Activated CD8-positive, alpha-beta memory T cell treated with anti-CD3 and anti-CD28 coated beads, Interleukin-2, amount 50 U/mL, for 24 hours (primary cell): ENCODE data around the gene MRAP2.
"Not testable (repeated sequence)": the region's sequence is repeated elsewhere in the genome, so short reads cannot be mapped to it uniquely, and the experiment has no call there.

Source experiments
- DNase-seq: peaks from one replicate; pipeline ENCODE4 v3.0.0-alpha.2; 2020; ENCODE audit errors: extremely low read depth

Gene MRAP2

GRCh38 chr6:84028350-84028749, 5.2 kb upstream of the MRAP2 start:
- DNase-seq = no peak

- not testable (repeated sequence) for DNase-seq
These were observed 1.6 kb upstream of the MRAP2 start for GRCh38 chr6:84032000-84032399.

- DNase-seq = no peak
These were observed 1.9 kb downstream of the MRAP2 start for GRCh38 chr6:84035484-84035883.

- no peak for DNase-seq
These were observed 4.0 kb downstream of the MRAP2 start for GRCh38 chr6:84037425-84038089.

- no peak for DNase-seq
These were observed 9.0 kb downstream of the MRAP2 start for GRCh38 chr6:84042603-84043002.

GRCh38 chr6:84043555-84043954, 10.0 kb downstream of the MRAP2 start:
- DNase-seq = no peak

GRCh38 chr6:84046755-84047154, 13.2 kb downstream of the MRAP2 start:
- no peak for DNase-seq

- DNase-seq = no peak
These were observed 15.0 kb downstream of the MRAP2 start for GRCh38 chr6:84048588-84048987.

- DNase-seq = no peak
These were observed 16.8 kb downstream of the MRAP2 start for GRCh38 chr6:84050408-84050807.

- DNase-seq = no peak
These were observed 18.8 kb downstream of the MRAP2 start for GRCh38 chr6:84052204-84052882.

GRCh38 chr6:84052883-84053241, 19.3 kb downstream of the MRAP2 start:
- DNase-seq = no peak

- DNase-seq = no peak
These were observed 22.1 kb downstream of the MRAP2 start for GRCh38 chr6:84055647-84056046.

GRCh38 chr6:84057908-84058307, 24.3 kb downstream of the MRAP2 start:
- no peak for DNase-seq

- DNase-seq = no peak
These were observed 25.5 kb downstream of the MRAP2 start for GRCh38 chr6:84059082-84059481.

- no peak for DNase-seq
These were observed 27.6 kb downstream of the MRAP2 start for GRCh38 chr6:84061174-84061573.

GRCh38 chr6:84061613-84062398, 28.2 kb downstream of the MRAP2 start:
- no peak for DNase-seq

- no peak for DNase-seq
These were observed 29.1 kb downstream of the MRAP2 start for GRCh38 chr6:84062519-84063154.

GRCh38 chr6:84065693-84066290, 32.2 kb downstream of the MRAP2 start:
- no peak for DNase-seq

- DNase-seq = no peak
These were observed 33.0 kb downstream of the MRAP2 start for GRCh38 chr6:84066536-84066935.

GRCh38 chr6:84068873-84069272, 35.3 kb downstream of the MRAP2 start:
- DNase-seq = not testable (repeated sequence)

GRCh38 chr6:84072442-84072997, 38.9 kb downstream of the MRAP2 start:
- DNase-seq = no peak
